GM19023 (cell line): ENCODE data around the gene MAP1LC3A.

ENCODE experiments used
- ATAC-seq: cut with Tn5 transposase; IDR thresholded peaks from one replicate; pipeline ENCODE4 v1.9.1; 2021; ENCODE audit warnings: mild to moderate bottlenecking, moderate library complexity; ENCODE audit not compliant: unreplicated experiment

MAP1LC3A gene

GRCh38 chr20:34547844-34548613, 10.5 kb upstream of the MAP1LC3A start:
- ATAC-seq: no peak

- ATAC-seq: no peak
These were observed 9.1 kb upstream of the MAP1LC3A start for GRCh38 chr20:34549291-34549928.

- no peak for ATAC-seq
These were observed 8.6 kb upstream of the MAP1LC3A start for GRCh38 chr20:34549929-34550305.

GRCh38 chr20:34552569-34552968, 5.9 kb upstream of the MAP1LC3A start:
- no peak for ATAC-seq

- no peak for ATAC-seq
These were observed 5.1 kb upstream of the MAP1LC3A start for GRCh38 chr20:34553366-34553867.

- ATAC-seq: no peak
These were observed 590 bp upstream of the MAP1LC3A start for GRCh38 chr20:34557936-34558319.

- ATAC-seq: no peak
These were observed 1.0 kb downstream of the MAP1LC3A start for GRCh38 chr20:34559311-34560140.

GRCh38 chr20:34560141-34560523, 1.6 kb downstream of the MAP1LC3A start:
- no peak for ATAC-seq

GRCh38 chr20:34560614-34561013, 2.1 kb downstream of the MAP1LC3A start:
- ATAC-seq: no peak

GRCh38 chr20:34561661-34562060, 3.1 kb downstream of the MAP1LC3A start:
- no peak for ATAC-seq

- no peak for ATAC-seq
These were observed 4.1 kb downstream of the MAP1LC3A start for GRCh38 chr20:34562641-34563040.

GRCh38 chr20:34564833-34565232, 6.3 kb downstream of the MAP1LC3A start:
- no peak for ATAC-seq

GRCh38 chr20:34566978-34567891, 8.7 kb downstream of the MAP1LC3A start:
- ATAC-seq: no peak

GRCh38 chr20:34567892-34568865, 9.7 kb downstream of the MAP1LC3A start:
- no peak for ATAC-seq

GRCh38 chr20:34569598-34569997, 11.1 kb downstream of the MAP1LC3A start:
- no peak for ATAC-seq

GRCh38 chr20:34570859-34571306, 12.4 kb downstream of the MAP1LC3A start:
- ATAC-seq: no peak

- no peak for ATAC-seq
These were observed 13.2 kb downstream of the MAP1LC3A start for GRCh38 chr20:34571753-34572152.

- ATAC-seq: no peak
These were observed 15.2 kb downstream of the MAP1LC3A start for GRCh38 chr20:34573541-34574300.
